Ramos (cell line): ENCODE results near the gene LHPP.

Experiments
- in situ Hi-C: fragments of 300-500 bp; cut with MboI; formaldehyde crosslinking; loops from one replicate; pipeline ENCODE4 v1.14.3; 2022; ENCODE audit warnings: low sequenced_read_pairs; ENCODE audit not compliant: unreplicated experiment

Gene LHPP

DNA sequence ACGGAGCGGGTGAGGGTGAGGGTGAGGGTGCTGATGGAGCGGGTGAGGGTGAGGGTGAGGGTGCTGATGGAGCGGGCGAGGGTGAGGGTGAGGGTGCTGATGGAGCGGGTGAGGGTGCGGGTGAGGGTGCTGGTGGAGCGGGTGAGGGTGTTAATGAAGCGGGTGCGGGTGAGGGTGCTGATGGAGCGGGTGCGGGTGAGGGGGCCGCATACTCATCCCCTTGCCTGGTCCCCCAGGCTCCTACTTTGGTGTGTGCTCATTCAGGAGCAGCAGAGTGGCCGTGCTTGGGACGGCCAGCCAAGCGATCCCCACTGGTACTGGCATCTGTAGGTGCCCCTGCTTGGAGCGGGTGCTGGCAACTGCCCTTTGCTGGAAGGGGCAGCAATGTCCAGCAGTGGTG is 149.2 kb downstream of the LHPP start:
- in situ Hi-C loops = loop anchor here (25.0 kb wide), 1 partner anchor 524 kb away; the partner anchor contains the start of gene CHST15

- in situ Hi-C loops = loop anchor here (25.0 kb wide), 1 partner anchor 524 kb away; the partner anchor contains the start of gene CHST15
These were observed 150.1 kb downstream of the LHPP start for GRCh38 chr10:124611738-124612137.

DNA sequence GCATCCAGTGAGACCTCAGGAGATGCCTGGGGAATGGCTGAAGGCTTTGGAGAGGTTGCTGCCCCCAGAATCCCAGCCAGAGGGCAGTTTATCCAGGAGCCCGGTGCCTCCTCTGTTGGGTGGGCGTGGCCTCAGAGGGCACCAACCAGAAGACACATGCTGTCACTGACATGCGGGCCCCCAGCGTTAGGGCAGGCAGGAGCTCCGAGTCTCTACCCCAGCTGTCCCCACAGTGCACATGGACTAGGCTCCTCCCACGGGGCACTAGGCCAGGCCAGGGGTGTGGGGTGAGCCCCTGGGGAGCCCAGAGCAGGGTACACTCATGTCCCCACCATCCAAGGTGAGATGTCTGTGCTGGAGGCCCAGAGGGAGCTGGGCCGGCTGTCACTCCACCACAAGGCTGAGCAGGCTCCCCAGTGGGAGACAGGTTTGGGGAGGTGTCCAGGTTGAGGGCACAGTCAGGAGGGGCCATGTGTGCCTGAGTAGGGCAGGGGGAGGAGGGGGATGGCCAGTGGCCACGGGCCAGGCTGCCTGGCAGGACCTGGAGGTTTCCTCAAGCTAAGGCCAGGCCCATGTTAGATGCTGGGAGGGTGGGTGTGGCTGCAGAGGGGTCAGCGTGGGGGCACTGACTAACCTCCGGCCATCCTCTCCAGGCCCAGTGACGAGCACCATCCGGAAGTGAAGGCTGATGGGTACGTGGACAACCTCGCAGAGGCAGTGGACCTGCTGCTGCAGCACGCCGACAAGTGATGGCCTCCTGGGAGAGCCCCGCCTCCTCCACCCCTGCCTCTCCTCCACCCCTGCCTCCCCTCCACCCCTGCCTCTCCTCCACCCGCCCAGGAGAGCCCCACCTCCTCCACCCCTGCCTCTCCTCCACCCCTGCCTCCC is 151.2 kb downstream of the LHPP start:
- in situ Hi-C loops = loop anchor here (25.0 kb wide), 1 partner anchor 526 kb away; the partner anchor contains the start of gene CHST15

DNA sequence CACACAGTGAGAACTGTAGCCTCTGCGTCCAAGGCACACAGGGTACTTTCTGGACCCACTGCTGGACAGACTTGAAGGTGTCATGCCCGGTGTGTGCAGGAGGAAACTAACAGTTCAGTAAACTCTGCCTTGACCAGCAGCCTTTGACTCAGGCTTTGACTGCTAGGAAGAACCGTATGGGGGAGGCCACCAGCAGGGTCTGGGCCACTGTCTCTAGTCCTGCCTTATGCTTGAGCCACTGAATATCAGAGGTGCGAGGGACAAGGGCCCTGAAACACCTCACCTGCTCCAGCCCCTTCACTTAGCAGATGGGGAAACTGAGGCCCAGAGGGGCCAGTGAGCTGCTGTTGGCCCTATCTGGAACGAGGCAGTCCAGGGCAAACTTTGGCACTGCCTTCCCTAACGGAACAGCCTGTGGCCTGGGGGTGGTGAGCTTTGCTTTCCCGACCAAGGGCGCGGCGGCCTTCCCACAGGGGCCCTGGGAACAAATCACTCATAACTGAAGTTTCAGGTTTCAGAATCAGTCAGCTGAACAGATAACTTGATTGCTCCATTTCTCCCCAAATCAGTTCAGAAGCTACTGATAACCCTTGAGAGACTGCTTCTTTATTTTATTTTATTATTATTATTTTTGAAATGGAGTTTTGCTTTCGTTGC is 152.5 kb downstream of the LHPP start:
- in situ Hi-C loops = loop anchor here (25.0 kb wide), 1 partner anchor 527 kb away; the partner anchor contains the start of gene CHST15

DNA sequence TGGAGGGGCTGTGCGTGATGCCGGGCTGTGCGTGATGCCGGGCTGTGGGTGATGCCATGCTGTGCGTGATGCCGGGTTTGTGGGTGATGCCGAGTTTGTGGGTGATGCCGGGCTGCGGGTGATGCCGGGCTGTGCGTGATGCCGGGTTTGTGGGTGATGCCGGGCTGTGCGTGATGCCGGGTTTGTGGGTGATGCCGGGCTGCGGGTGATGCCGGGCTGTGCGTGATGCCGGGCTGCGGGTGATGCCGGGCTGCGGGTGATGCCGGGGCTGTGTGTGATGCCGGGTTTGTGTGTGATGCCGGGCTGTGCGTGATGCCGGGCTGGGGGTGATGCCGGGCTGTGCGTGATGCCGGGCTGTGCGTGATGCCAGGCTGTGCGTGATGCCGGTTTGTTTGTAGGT is 153.6 kb downstream of the LHPP start:
- in situ Hi-C loops = loop anchor here (25.0 kb wide), 1 partner anchor 528 kb away; the partner anchor contains the start of gene CHST15

- in situ Hi-C loops = loop anchor here (25.0 kb wide), 1 partner anchor 529 kb away; the partner anchor contains the start of gene CHST15
These were observed 154.6 kb downstream of the LHPP start for GRCh38 chr10:124616040-124616835.

- in situ Hi-C loops = loop anchor here (25.0 kb wide), 1 partner anchor 529 kb away; the partner anchor contains the start of gene CHST15
These were observed 155.2 kb downstream of the LHPP start for GRCh38 chr10:124616836-124617130.

- in situ Hi-C loops = loop anchor here (25.0 kb wide), 1 partner anchor 531 kb away; the partner anchor contains the start of gene CHST15
These were observed 156.9 kb downstream of the LHPP start for GRCh38 chr10:124618470-124619073.

DNA sequence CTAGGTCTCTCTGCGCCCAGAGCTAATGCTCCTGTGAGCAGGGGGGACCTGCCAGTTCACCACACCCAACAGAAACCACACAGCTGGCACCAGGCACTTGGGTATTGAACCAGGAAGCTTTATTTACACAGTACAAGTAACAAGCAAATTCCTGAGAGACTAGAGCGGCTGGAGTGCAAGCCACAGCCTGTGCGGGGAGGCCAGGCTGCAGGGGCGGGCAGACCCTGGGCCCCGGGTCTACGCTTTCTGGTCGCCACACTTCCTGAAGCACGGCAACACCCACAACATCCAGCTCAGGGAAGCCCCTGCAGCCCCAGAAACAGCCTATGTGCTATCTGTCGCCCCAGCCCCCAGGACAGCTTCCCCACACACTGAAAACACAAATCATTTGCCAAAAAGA is 157.6 kb downstream of the LHPP start:
- in situ Hi-C loops = loop anchor here (25.0 kb wide), 1 partner anchor 532 kb away; the partner anchor contains the start of gene CHST15

DNA sequence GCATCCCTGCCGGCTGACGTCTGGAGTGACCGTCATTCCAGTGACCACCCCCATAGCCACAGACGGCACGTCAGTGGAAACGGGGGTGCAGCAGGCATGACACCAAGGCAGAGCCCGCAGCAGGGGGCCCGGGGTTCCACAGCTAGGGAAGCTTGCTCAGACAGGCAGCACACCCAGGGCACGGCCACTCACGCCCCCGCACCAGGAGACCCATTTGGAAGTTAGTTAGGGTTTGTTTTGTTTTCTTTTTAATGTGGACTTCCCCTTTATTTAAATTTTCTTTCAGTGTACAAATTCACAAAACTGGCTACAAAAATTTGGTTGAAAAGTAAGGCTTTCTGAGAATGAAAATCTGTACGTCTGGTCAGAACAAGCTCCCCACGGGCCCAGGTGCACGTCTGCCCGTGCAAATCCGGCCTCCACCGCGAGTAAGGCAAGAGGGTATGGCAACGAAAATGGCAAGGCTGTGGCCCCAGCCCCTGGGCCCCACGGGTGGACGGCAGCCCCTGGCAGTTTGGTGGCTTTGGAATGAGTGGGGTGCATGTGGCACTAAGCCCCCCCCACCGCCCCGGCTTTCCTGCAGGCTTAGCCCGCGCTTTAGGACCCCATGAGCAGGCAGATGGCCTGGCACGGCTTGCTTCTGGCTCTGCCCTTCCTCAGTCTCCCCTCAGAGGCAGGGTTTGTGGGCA is 158.3 kb downstream of the LHPP start:
- in situ Hi-C loops = loop anchor here (25.0 kb wide), 1 partner anchor 533 kb away; the partner anchor contains the start of gene CHST15

DNA sequence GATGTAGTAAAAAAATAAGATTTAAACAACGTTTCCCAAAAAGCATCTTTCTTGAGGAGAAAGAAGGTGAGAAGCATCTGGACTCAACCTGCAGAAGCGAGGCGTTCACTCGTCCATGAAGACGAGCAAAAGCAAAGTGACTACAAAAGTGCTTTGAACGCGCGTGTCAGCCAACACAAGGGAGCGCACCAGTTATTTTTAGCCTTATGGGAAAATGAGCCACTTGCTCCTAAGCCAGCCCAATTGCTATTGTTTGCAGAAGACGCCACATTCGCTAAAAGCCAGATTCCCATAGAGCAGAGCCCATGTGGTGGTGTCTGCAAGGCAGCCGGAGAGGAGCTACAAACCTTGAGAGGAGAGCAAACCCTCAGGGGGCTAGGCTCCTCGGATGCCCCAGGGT is 160.0 kb downstream of the LHPP start:
- in situ Hi-C loops = loop anchor here (25.0 kb wide), 1 partner anchor 534 kb away; the partner anchor contains the start of gene CHST15

DNA sequence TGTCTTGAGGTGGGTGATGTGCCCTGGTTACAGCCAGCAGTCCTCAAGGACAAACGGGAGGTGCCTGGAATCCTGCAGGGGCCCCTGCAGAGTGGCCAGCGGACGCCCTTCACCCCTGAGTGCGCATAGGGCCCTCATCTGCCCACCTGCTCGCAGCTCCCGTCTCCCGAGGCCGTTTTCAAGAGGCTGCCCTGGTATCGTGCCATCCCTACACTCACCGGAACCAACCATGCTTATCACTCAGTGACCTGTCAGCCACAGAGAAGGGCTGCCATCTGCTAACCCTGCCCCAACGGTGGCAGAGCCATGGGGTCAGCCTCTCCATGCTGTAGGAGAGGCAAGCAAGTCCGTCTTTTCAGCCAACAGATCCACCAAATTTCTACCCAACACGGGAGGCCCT is 160.5 kb downstream of the LHPP start:
- in situ Hi-C loops = loop anchor here (25.0 kb wide), 1 partner anchor 535 kb away; the partner anchor contains the start of gene CHST15

- in situ Hi-C loops = loop anchor here (25.0 kb wide), 1 partner anchor 536 kb away; the partner anchor contains the start of gene CHST15
These were observed 161.4 kb downstream of the LHPP start for GRCh38 chr10:124622866-124623536.

DNA sequence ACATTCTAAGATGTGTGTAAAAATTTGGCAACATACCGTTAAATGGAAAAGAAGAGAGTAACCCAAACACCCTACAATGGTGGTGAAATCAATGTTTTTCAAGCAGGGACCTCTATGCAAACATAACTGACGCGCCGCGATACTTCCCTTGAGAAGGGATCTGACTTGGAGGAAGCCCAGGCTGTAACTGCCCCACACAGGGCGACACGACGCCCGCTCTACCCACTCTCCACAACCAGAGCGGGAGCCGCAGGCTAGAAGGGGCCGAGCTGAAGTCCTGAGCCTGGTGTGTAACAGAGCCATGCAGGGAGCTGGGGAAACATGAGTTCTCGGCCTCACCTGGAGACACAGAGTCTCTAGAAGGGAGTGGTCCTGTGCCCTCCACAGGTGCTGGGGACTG is 162.4 kb downstream of the LHPP start:
- in situ Hi-C loops = loop anchor here (25.0 kb wide), 1 partner anchor 537 kb away; the partner anchor contains the start of gene CHST15

DNA sequence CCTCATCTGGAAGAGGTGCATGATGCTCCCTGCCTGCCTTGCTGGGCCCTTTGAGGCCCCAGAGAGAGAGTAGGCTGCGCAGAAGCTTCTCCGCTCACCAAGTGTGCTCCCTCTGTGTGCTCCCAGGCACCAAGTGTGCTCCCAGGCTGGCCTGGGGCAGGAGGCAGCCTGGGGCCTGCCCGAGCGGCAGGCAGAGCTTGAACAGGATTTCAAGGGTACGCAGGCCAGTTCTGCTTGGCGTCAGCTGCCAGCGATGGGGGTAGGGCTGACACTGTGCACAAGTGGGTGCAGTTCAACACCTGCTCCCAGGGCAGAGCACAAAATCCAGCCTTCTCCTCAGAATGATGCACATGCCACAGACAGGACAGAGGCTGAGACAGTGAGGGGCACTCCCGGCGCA is 162.8 kb downstream of the LHPP start:
- in situ Hi-C loops = loop anchor here (25.0 kb wide), 1 partner anchor 537 kb away; the partner anchor contains the start of gene CHST15

GRCh38 chr10:124624895-124625294 is 163.3 kb downstream of the LHPP start:
- in situ Hi-C loops = loop anchor here (25.0 kb wide), 1 partner anchor 538 kb away; the partner anchor contains the start of gene CHST15

DNA sequence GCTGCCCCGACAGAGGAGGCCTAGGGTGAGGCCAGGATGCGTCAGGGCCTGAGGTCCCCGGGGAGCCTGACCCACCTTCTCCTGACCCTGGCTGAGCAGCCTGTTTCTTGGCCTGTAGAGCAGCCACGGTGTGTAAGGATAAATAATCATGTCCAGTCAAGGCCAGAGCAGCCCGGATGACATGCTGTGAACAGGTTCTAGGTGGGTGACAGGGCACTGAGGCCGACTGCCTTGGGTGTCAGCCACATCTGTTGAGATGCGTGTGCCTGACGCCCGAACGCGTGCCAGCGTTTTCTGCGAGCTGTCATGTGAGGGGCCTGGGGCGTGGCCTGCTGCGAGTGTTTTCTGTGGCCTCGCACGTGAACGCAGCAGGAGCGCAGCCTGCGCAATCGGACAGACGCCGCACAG is 164.2 kb downstream of the LHPP start:
- in situ Hi-C loops = no loop called here

DNA sequence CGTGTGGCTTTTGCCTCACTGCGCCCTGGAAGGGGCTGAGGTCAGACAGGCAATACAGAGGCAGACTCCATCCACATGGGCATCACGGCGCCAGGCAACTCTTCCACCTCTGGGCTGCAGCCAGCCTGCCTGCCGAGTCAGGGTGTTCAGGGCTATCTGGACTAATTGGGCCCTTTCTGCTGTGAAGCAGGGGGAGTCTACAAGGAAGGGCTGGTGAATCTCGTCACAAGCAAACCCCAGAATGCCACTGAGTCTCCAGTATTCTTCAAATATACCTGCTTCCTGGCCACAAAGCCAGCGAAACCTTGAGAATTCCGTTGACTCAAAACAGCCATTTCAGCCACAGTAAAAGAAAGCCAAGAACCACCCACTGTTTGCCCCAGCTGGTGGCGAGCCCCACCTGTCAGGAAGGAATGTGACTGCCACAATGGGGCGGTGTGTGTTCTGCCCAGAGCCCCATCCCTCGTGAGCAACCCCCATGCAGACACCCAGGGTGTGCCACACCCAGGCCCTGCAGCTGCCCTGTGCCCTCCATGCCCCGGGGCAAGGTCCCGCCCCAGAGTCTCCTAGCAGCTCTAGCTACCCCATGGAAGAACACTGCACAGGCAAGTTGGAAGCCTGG is 165.2 kb downstream of the LHPP start:
- in situ Hi-C loops = no loop called here
